Upper lobe of left lung (tissue), 6 donors: ENCODE measurements around the gene RGR. TPM values are rescaled to one million over a fixed set of nuclear protein-coding genes. Genes with fewer than 3 reads are reported as not detected.
"Not testable (repeated sequence)": the region's sequence is repeated elsewhere in the genome, so short reads cannot be mapped to it uniquely, and the experiment has no call there.

Experiments
- ATAC-seq, 2 donors: fragments of 200-7000 bp; cut with Tn5 transposase; one replicate each; pipeline ENCODE4 v1.9.1; 2022; ENCODE audit warnings: mild to moderate bottlenecking in 2 of 2, moderate library complexity in 2 of 2; ENCODE audit not compliant: low FRiP score in 2 of 2
- DNase-seq, 2 donors: peaks; one replicate each; pipeline ENCODE4 v3.0.0-alpha.2; 2019 to 2020
- H3K27ac ChIP-seq, 4 donors: fragments of 200-600 bp; sonication (generic); one replicate each; pipeline ENCODE4 v1.5.1; 2016 to 2019
- H3K27me3 ChIP-seq, 4 donors: fragments of 200-600 bp; sonication (generic); one replicate each; pipeline ENCODE4 v1.5.1; 2017 to 2019
- H3K36me3 ChIP-seq, 4 donors: fragments of 200-600 bp; sonication (generic); one replicate each; pipeline ENCODE4 v1.5.1; 2016 to 2019
- H3K4me1 ChIP-seq, 4 donors: fragments of 200-600 bp; sonication (generic); one replicate each; pipeline ENCODE4 v1.5.1; 2018 to 2019
- H3K4me3 ChIP-seq, 4 donors: fragments of 200-600 bp; sonication (generic); one replicate each; pipeline ENCODE4 v1.5.1; 2017 to 2019; ENCODE audit warnings: mild to moderate bottlenecking in 2 of 4, moderate library complexity in 1 of 4
- H3K9me3 ChIP-seq, 4 donors: fragments of 200-600 bp; sonication (generic); one replicate each; pipeline ENCODE4 v1.5.1; 2018 to 2019
- CTCF ChIP-seq, 6 experiments: fragments of 450-650 bp in 4 of 6; fragments of 200-600 bp in 2 of 6; sonication (generic) in 2 of 6; IDR thresholded peaks; one replicate each; pipeline ENCODE4 v1.5.1; 2016 to 2019; ENCODE audit warnings: antibody characterized with exemption in 6 of 6
- EP300 ChIP-seq, 4 donors: sonication (generic); formaldehyde crosslinking; IDR thresholded peaks; one replicate each; pipeline ENCODE4 v1.5.1; 2017; ENCODE audit warnings: antibody characterized with exemption in 4 of 4, control low read depth in 2 of 4
- POLR2A ChIP-seq, 4 donors: fragments of 450-650 bp; IDR thresholded peaks; one replicate each; pipeline ENCODE4 v1.5.1; 2016 to 2017; ENCODE audit warnings: antibody characterized with exemption in 4 of 4, mild to moderate bottlenecking in 2 of 4
- POLR2AphosphoS5 ChIP-seq, 2 donors: sonication (generic); formaldehyde crosslinking; IDR thresholded peaks; one replicate each; pipeline ENCODE4 v1.5.1; 2017; ENCODE audit warnings: antibody characterized with exemption in 2 of 2
- WGBS, 2 donors: methylation state at CpG; one replicate each; pipeline ENCODE4 v1.1.5; 2017 to 2018; 5-methylcytosine and 5-hydroxymethylcytosine counted together
- total RNA-seq, 6 donors: library from RNA; depleted of rRNA in 4 of 6; stranded (reverse); fragments of >200 nt in 4 of 6; gene quantifications; one replicate each; pipeline versions ENCODE4 v1.1.0 to v1.2.1, GENCODE V29; 2016 to 2021
- donor health status: DM: no; HTN: no; CAD: no; lungs with moderate emphysema.
- donor health status: DM: no; HTN: yes; CAD: no; lungs with severe emphysema.

RGR gene
- total RNA-seq, 6 donors from 2014 or later = 0.49 to 14.7 (median 0.91) TPM; not detected in 3

- no peaks in the 10 kb centered on the region for H3K27me3 ChIP-seq
- H3K27ac ChIP-seq = no peak overlapping the region
- TF ChIP-seq CTCF (IDR thresholded peaks at IDR 0.05) (no peak), POLR2AphosphoS5 (IDR thresholded peaks at IDR 0.05) (no peak), POLR2A (IDR thresholded peaks at IDR 0.05) (no peak), EP300 (IDR thresholded peaks at IDR 0.05) (no peak)
- H3K4me3 ChIP-seq = no peak overlapping the region
- no peak for DNase-seq
- H3K9me3 ChIP-seq = no peaks in the 10 kb centered on the region
- H3K36me3 ChIP-seq = no peaks in the 10 kb centered on the region
- H3K4me1 ChIP-seq = peaks cover 0 to 8% (median 3%) of the 10 kb centered on the region in 4 donors
- 24 to 32% methylated on average over 1 of the region's 1 CpG for WGBS, 2 donors
- peak in 1 of 2 donors; percentile 28 for ATAC-seq
These were observed 25.9 kb downstream of the RGR start for GRCh38 chr10:84270708-84271107.

GRCh38 chr10:84279876-84280475, 35.1 kb downstream of the RGR start:
- not testable (repeated sequence) for H3K9me3 ChIP-seq, H3K27me3 ChIP-seq, H3K4me1 ChIP-seq, ATAC-seq, H3K27ac ChIP-seq, H3K36me3 ChIP-seq, H3K4me3 ChIP-seq
- 76 to 86% methylated on average over 24 to 30 of the region's 31 CpGs for WGBS, 2 donors
- DNase-seq = peak in 1 of 2 donors; percentile 38

- Histone ChIP-seq H3K36me3 (no peaks in the 10 kb centered on the region), H3K9me3 (no peaks in the 10 kb centered on the region), H3K27me3 (no peaks in the 10 kb centered on the region), H3K4me1 (no peaks in the 10 kb centered on the region), H3K27ac (no peak overlapping the region), H3K4me3 (no peak overlapping the region)
- TF ChIP-seq POLR2AphosphoS5 (IDR thresholded peaks at IDR 0.05) (no peak), EP300 (IDR thresholded peaks at IDR 0.05) (no peak), POLR2A (IDR thresholded peaks at IDR 0.05) (no peak), CTCF (IDR thresholded peaks at IDR 0.05) (no peak)
- DNase-seq = no peak
- no peak for ATAC-seq
These were observed 41.8 kb downstream of the RGR start for GRCh38 chr10:84286695-84287094.

- 84% methylated on average over 1 of the region's 1 CpG for WGBS, 2 donors
- no peak overlapping the region for H3K4me3 ChIP-seq
- DNase-seq = no peak
- no peak for TF ChIP-seq EP300 (IDR thresholded peaks at IDR 0.05)
- TF ChIP-seq POLR2AphosphoS5 (IDR thresholded peaks at IDR 0.05) = no peak
- no peak for TF ChIP-seq CTCF (IDR thresholded peaks at IDR 0.05)
- no peak for TF ChIP-seq POLR2A (IDR thresholded peaks at IDR 0.05)
- no peak overlapping the region for H3K27ac ChIP-seq
- H3K9me3 ChIP-seq = no peaks in the 10 kb centered on the region
- no peaks in the 10 kb centered on the region for H3K36me3 ChIP-seq
- H3K4me1 ChIP-seq = no peaks in the 10 kb centered on the region
- no peak for ATAC-seq
- H3K27me3 ChIP-seq = no peaks in the 10 kb centered on the region
These were observed 43.3 kb downstream of the RGR start for GRCh38 chr10:84288151-84288550.

- Histone ChIP-seq H3K4me3 (no peak overlapping the region), H3K36me3 (no peaks in the 10 kb centered on the region), H3K27me3 (no peaks in the 10 kb centered on the region), H3K27ac (no peak overlapping the region), H3K4me1 (peaks cover 0 to under 1% (median 0%) of the 10 kb centered on the region in 4 donors), H3K9me3 (no peaks in the 10 kb centered on the region)
- no peak for DNase-seq
- WGBS, 2 donors = 81 to 85% methylated on average over 1 of the region's 1 CpG
- ATAC-seq = no peak
- TF ChIP-seq EP300 (IDR thresholded peaks at IDR 0.05) (no peak), POLR2A (IDR thresholded peaks at IDR 0.05) (no peak), CTCF (IDR thresholded peaks at IDR 0.05) (no peak), POLR2AphosphoS5 (IDR thresholded peaks at IDR 0.05) (no peak)
These were observed 44.8 kb downstream of the RGR start for GRCh38 chr10:84289521-84290200.
